Fibroblast of lung (primary cell): ENCODE data around the gene SDK1. TPM values are rescaled to one million over a fixed set of nuclear protein-coding genes. Genes with fewer than 3 reads are reported as not detected.

ENCODE experiments used
- DNase-seq, 2 donors: peaks; one replicate each; pipeline versions ENCODE4 v3.0.0 to v3.0.0-alpha.2; 2010; ENCODE audit warnings: low read depth in 2 of 2
- H2AFZ ChIP-seq: 2 replicates; pipeline ENCODE4 v1.5.1; 2012; ENCODE audit warnings: low read length, control low read depth, inconsistent platforms
- H3K27ac ChIP-seq: 2 replicates; pipeline ENCODE4 v1.5.1; 2011; ENCODE audit warnings: low read length, control low read depth; ENCODE audit not compliant: insufficient read depth
- H3K27me3 ChIP-seq: 2 replicates; pipeline ENCODE4 v1.5.1; 2011; ENCODE audit warnings: mild to moderate bottlenecking, low read length; ENCODE audit not compliant: control insufficient read depth, insufficient read depth
- H3K36me3 ChIP-seq: 2 replicates; pipeline ENCODE4 v1.5.1; 2011; ENCODE audit warnings: low read length; ENCODE audit not compliant: control insufficient read depth, insufficient read depth
- H3K4me1 ChIP-seq: 2 replicates; pipeline ENCODE4 v1.5.1; 2011; ENCODE audit warnings: low read length; ENCODE audit not compliant: control insufficient read depth, insufficient read depth; ENCODE audit errors: extremely low read depth
- H3K4me2 ChIP-seq: 2 replicates; pipeline ENCODE4 v1.5.1; 2011; ENCODE audit warnings: low read length, control low read depth; ENCODE audit not compliant: insufficient read depth; ENCODE audit errors: extremely low read depth
- H3K4me3 ChIP-seq, 4 experiments: fragments of 200-600 bp in 1 of 4; sonication (generic) in 1 of 4; replicated peaks in 1 of 4; 2 replicates each; pipeline ENCODE4 v1.5.1; 2011 to 2016; ENCODE audit warnings: low read length in 4 of 4, low read depth in 3 of 4, mild to moderate bottlenecking in 3 of 4, control low read depth in 2 of 4, inconsistent platforms in 1 of 4, mixed read lengths in 1 of 4; ENCODE audit not compliant: insufficient read depth in 1 of 4; ENCODE audit errors: control extremely low read depth in 1 of 4
- H3K79me2 ChIP-seq: 2 replicates; pipeline ENCODE4 v1.5.1; 2012; ENCODE audit warnings: mild to moderate bottlenecking, low read length, inconsistent platforms; ENCODE audit not compliant: control insufficient read depth, insufficient read depth
- H3K9ac ChIP-seq: 2 replicates; pipeline ENCODE4 v1.5.1; 2011; ENCODE audit warnings: mild to moderate bottlenecking, low read length, control low read depth; ENCODE audit not compliant: insufficient read depth
- H3K9me3 ChIP-seq: 2 replicates; pipeline ENCODE4 v1.5.1; 2012; ENCODE audit warnings: low read depth, low read length; ENCODE audit not compliant: control insufficient read depth, insufficient read depth
- H4K20me1 ChIP-seq: 2 replicates; pipeline ENCODE4 v1.5.1; 2011; ENCODE audit warnings: low read length; ENCODE audit not compliant: control insufficient read depth, insufficient read depth; ENCODE audit errors: extremely low read depth
- EZH2 ChIP-seq: IDR thresholded peaks from 2 replicates; pipeline ENCODE4 v1.5.1; 2012; ENCODE audit warnings: low read length, control low read depth, mild to moderate bottlenecking; ENCODE audit errors: missing control alignments
- polyA plus RNA-seq, 2 donors: library from polyadenylated mRNA; depleted of rRNA in 1 of 2; stranded (reverse) in 1 of 2; unstranded in 1 of 2; fragments of >200 nt; gene quantifications; 2 replicates each; pipeline ENCODE4 v1.2.1, GENCODE V29; 2011 to 2012; ENCODE audit warnings: missing spikeins in 1 of 2
- total RNA-seq: library from RNA; depleted of rRNA; stranded (reverse); fragments of >200 nt; gene quantifications from 2 replicates; pipeline ENCODE4 v1.2.1, GENCODE V29; 2014
- TF ChIP-seq, protein P1 (sequence below), 2 donors: IDR thresholded peaks in 1 of 2; conservative IDR thresholded peaks in 1 of 2; 1 replicate in 1 of 2; 2 replicates in 1 of 2; pipeline ENCODE4 v1.5.1; 2011 to 2012; ENCODE audit warnings: low read length in 2 of 2, control low read depth in 1 of 2, inconsistent platforms in 1 of 2, low read depth in 1 of 2, mild to moderate bottlenecking in 1 of 2

Gene SDK1
- total and polyA plus RNA-seq, 2 donors (not counting 1 experiment from before 2014, with no cell fraction given): 1.0 to 8.6 TPM

DNA sequence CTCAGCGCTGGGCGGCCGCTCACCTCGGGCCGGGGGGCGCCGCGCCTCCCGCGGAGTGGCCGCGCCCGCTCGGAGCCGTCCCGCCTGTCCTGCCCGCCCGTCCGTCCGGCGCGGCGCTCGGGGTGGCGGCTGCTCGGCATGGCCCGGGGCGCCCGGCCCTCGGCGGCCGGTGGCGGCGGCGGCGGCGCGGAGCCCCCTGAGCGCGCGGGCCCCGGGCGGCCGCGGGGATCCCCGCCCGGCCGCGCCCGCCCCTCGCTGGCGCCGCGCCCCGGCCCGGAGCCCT is 338 bp downstream of the SDK1 start:
- no peaks in the 10 kb centered on the region for H3K36me3 ChIP-seq
- H3K27ac ChIP-seq: no peak overlapping the region
- H3K9me3 ChIP-seq: no peaks in the 10 kb centered on the region
- peak overlapping the region; percentile 42 for H3K9ac ChIP-seq
- no peak overlapping the region for H3K4me2 ChIP-seq
- H3K79me2 ChIP-seq: no peaks in the 10 kb centered on the region
- H2AFZ ChIP-seq: no peak overlapping the region
- no peaks in the 10 kb centered on the region for H3K27me3 ChIP-seq
- H4K20me1 ChIP-seq: no peaks in the 10 kb centered on the region
- peak overlapping the region in 2 of 4 experiments; percentile 17 to 20 for H3K4me3 ChIP-seq
- H3K4me1 ChIP-seq: no peaks in the 10 kb centered on the region
- no peak for TF ChIP-seq EZH2
- TF ChIP-seq, protein P1, sequence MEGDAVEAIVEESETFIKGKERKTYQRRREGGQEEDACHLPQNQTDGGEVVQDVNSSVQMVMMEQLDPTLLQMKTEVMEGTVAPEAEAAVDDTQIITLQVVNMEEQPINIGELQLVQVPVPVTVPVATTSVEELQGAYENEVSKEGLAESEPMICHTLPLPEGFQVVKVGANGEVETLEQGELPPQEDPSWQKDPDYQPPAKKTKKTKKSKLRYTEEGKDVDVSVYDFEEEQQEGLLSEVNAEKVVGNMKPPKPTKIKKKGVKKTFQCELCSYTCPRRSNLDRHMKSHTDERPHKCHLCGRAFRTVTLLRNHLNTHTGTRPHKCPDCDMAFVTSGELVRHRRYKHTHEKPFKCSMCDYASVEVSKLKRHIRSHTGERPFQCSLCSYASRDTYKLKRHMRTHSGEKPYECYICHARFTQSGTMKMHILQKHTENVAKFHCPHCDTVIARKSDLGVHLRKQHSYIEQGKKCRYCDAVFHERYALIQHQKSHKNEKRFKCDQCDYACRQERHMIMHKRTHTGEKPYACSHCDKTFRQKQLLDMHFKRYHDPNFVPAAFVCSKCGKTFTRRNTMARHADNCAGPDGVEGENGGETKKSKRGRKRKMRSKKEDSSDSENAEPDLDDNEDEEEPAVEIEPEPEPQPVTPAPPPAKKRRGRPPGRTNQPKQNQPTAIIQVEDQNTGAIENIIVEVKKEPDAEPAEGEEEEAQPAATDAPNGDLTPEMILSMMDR (conservative IDR thresholded peaks at IDR 0.05 in 1 of 2, IDR thresholded peaks at IDR 0.05 in 1 of 2; ENCODE audit: low read depth in 1 of 2, low read length in 2 of 2): no peak
- DNase-seq: no peak

DNA sequence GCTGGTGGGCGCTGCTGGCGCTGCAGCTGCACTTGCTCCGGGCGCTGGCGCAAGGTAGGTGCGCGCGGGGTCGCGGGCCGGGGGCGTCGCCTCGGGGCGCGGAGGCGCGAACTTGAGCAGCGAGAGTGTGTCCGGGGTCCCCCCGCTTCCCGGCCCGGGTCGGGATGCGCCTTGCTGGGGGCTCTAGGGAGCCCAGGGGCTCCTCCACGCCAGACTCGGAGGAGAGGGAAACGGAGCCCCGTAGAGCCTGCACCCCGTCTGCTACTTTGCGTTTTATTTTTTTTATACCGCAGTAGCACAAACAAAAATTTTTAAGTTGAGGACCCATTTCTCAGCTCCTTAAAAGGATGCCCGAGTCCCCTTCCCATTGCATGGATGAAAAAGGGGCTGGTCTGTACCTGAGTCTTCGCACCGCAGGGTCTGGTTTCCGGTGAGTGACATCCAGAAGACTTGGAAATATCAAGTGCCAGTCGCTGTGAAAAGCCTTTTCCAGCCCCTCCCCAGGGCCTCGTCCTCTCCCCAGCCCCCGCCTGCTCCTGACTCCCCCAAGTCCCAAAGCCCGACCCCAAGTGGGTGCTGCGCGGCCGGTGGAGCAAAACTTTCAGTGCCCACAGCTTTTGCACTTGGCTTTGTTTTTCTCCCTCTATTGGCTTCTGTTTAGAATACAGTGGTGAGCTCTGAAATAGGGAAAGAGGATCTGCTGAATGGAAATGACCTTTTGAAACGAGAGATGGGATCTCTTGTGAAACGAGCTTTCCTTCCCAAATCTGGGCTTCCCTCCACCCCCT is 973 bp downstream of the SDK1 start:
- TF ChIP-seq, protein P1 (conservative IDR thresholded peaks at IDR 0.05 in 1 of 2, IDR thresholded peaks at IDR 0.05 in 1 of 2; ENCODE audit: low read depth in 1 of 2, low read length in 2 of 2): peak; percentile 25 to 49
- TF ChIP-seq EZH2: peak; percentile 73
- Histone ChIP-seq H3K27ac (no peak overlapping the region), H3K9ac (peak overlapping the region; percentile 32), H3K36me3 (no peaks in the 10 kb centered on the region), H3K4me1 (no peaks in the 10 kb centered on the region), H3K4me3 (peak overlapping the region; percentile 47 to 77 (median 54)), H4K20me1 (no peaks in the 10 kb centered on the region), H3K79me2 (no peaks in the 10 kb centered on the region), H3K27me3 (no peaks in the 10 kb centered on the region), H2AFZ (no peak overlapping the region), H3K4me2 (peak overlapping the region; percentile 75), H3K9me3 (no peaks in the 10 kb centered on the region)
- peak; percentile 29 to 72 for DNase-seq

DNA sequence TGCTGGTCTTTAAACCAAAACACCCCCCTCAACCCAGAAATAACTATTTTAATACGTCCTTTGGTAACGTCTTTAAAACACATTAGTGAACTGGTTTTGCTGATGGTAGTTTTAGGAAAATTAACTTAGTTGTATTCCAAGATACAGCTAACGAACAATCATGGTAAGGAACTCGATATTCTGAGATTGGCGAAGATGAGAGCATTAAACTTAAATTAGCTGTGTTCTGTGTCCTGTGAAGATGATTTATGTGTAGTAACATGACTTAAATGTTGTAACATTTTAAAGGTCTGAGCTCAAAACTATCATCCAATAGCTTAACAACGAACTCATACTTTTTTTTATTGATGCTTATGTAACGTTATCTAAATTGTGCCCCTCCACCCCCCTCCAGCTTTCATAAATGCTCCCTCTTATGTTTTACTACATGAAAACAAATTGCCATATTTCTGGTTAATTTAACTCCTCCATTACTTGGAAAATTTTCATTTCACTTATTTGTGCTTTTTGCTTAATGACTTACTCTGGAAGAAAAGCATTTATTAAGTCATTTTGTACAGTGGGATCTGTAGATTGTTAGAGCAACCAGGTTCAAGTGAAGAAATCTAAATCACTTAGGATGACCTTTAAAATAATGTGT is 1.7 kb downstream of the SDK1 start:
- peak in 1 of 2 donors; percentile 45 for DNase-seq
- TF ChIP-seq EZH2: no peak
- TF ChIP-seq, protein P1 (conservative IDR thresholded peaks at IDR 0.05 in 1 of 2, IDR thresholded peaks at IDR 0.05 in 1 of 2; ENCODE audit: low read depth in 1 of 2, low read length in 2 of 2): no peak
- no peaks in the 10 kb centered on the region for H4K20me1 ChIP-seq
- H2AFZ ChIP-seq: no peak overlapping the region
- H3K9ac ChIP-seq: no peak overlapping the region
- H3K27ac ChIP-seq: no peak overlapping the region
- H3K4me1 ChIP-seq: no peaks in the 10 kb centered on the region
- H3K4me2 ChIP-seq: no peak overlapping the region
- H3K4me3 ChIP-seq: peak overlapping the region; percentile 47 to 77 (median 54)
- H3K9me3 ChIP-seq: no peaks in the 10 kb centered on the region
- no peaks in the 10 kb centered on the region for H3K27me3 ChIP-seq
- no peaks in the 10 kb centered on the region for H3K79me2 ChIP-seq
- no peaks in the 10 kb centered on the region for H3K36me3 ChIP-seq
